Activated CD4-positive, alpha-beta T cell treated with anti-CD3 and anti-CD28 coated beads, Interleukin-2, amount 50 U/mL, for 48 hours (primary cell): ENCODE data around the gene UGDH.

Experiments used
- DNase-seq, 2 experiments: peaks; one replicate each; pipeline ENCODE4 v3.0.0-alpha.2; 2020

UGDH gene

DNA sequence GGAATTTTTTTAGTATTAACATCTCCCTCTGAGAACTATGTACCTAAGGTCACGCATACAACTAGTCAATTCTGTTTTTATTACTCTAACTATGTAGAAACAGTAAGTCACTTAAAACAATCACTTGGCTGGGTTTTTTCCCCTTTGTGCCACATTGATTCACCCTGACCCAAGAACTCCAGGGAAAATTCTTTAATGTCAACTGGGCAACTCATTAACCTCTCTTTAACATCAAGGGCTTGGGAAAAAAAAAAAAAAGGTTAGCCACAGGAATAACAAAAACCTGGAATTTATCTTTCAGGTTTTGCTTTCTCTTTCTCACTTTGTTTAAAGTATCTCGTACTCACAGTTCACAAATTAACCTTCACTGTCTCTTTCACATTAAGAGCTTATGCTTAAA, 76.6 kb downstream of the UGDH start:
- DNase-seq = no peak
